Tibial nerve (tissue), 4 donors: ENCODE results near the gene ZNF827. TPM values are rescaled to one million over a fixed set of nuclear protein-coding genes. Genes with fewer than 3 reads are reported as not detected.

ENCODE experiments used
- DNase-seq, 2 donors: peaks; one replicate each; pipeline ENCODE4 v3.0.0-alpha.2; 2019; ENCODE audit warnings: low spot score in 2 of 2
- H3K27ac ChIP-seq, 4 donors: fragments of 200-600 bp; sonication (generic) in 3 of 4; one replicate each; pipeline ENCODE4 v1.5.1; 2017 to 2019; ENCODE audit warnings: mild to moderate bottlenecking in 1 of 4
- H3K27me3 ChIP-seq, 2 donors: fragments of 200-600 bp; sonication (generic) in 1 of 2; one replicate each; pipeline versions ENCODE4 v1.5.1 to v1.6.0; 2017 to 2019
- H3K36me3 ChIP-seq, 3 donors: fragments of 200-600 bp; sonication (generic); one replicate each; pipeline ENCODE4 v1.5.1; 2018 to 2019
- H3K4me1 ChIP-seq, 4 donors: fragments of 200-600 bp; sonication (generic) in 3 of 4; one replicate each; pipeline ENCODE4 v1.5.1; 2017 to 2019
- H3K4me3 ChIP-seq, 4 donors: fragments of 200-600 bp; sonication (generic) in 3 of 4; one replicate each; pipeline ENCODE4 v1.5.1; 2017 to 2019; ENCODE audit warnings: mild to moderate bottlenecking in 1 of 4, moderate library complexity in 1 of 4
- H3K9me3 ChIP-seq, 4 donors: fragments of 200-600 bp; sonication (generic) in 3 of 4; one replicate each; pipeline ENCODE4 v1.5.1; 2017 to 2019
- EP300 ChIP-seq, 2 donors: sonication (generic); formaldehyde crosslinking; IDR thresholded peaks; one replicate each; pipeline ENCODE4 v1.6.1; 2017; ENCODE audit warnings: antibody characterized with exemption in 2 of 2, mild to moderate bottlenecking in 1 of 2
- POLR2A ChIP-seq, 2 donors: fragments of 450-650 bp; IDR thresholded peaks; one replicate each; pipeline ENCODE4 v1.6.1; 2017; ENCODE audit warnings: antibody characterized with exemption in 2 of 2, mild to moderate bottlenecking in 2 of 2, moderate library complexity in 2 of 2
- WGBS, 2 donors: methylation state at CpG; one replicate each; pipeline ENCODE4 v1.1.5; 2018; 5-methylcytosine and 5-hydroxymethylcytosine counted together
- total RNA-seq, 4 donors: library from RNA; depleted of rRNA; stranded (reverse); fragments of >200 nt; gene quantifications; one replicate each; pipeline ENCODE4 v1.1.0, GENCODE V29; 2016
- TF ChIP-seq, protein P1 (sequence below), 5 experiments: fragments of 200-600 bp in 3 of 5; fragments of 450-650 bp in 2 of 5; sonication (generic) in 3 of 5; IDR thresholded peaks; one replicate each; pipeline ENCODE4 v1.5.1; 2016 to 2019; ENCODE audit warnings: antibody characterized with exemption in 5 of 5, mild to moderate bottlenecking in 3 of 5, moderate library complexity in 2 of 5

ZNF827 gene
- total RNA-seq, 4 donors from 2014 or later, result 3.7 to 10.0 (median 6.4) TPM

- no peak overlapping the region for H3K27ac ChIP-seq
- TF ChIP-seq POLR2A (IDR thresholded peaks at IDR 0.05) (no peak), EP300 (IDR thresholded peaks at IDR 0.05) (no peak)
- TF ChIP-seq, protein P1, sequence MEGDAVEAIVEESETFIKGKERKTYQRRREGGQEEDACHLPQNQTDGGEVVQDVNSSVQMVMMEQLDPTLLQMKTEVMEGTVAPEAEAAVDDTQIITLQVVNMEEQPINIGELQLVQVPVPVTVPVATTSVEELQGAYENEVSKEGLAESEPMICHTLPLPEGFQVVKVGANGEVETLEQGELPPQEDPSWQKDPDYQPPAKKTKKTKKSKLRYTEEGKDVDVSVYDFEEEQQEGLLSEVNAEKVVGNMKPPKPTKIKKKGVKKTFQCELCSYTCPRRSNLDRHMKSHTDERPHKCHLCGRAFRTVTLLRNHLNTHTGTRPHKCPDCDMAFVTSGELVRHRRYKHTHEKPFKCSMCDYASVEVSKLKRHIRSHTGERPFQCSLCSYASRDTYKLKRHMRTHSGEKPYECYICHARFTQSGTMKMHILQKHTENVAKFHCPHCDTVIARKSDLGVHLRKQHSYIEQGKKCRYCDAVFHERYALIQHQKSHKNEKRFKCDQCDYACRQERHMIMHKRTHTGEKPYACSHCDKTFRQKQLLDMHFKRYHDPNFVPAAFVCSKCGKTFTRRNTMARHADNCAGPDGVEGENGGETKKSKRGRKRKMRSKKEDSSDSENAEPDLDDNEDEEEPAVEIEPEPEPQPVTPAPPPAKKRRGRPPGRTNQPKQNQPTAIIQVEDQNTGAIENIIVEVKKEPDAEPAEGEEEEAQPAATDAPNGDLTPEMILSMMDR (IDR thresholded peaks at IDR 0.05), result no peak
- no peak overlapping the region for H3K4me3 ChIP-seq
- no peak for DNase-seq
- peaks cover 0 to 1% (median 0%) of the 10 kb centered on the region in 4 donors for H3K9me3 ChIP-seq
- H3K27me3 ChIP-seq, result no peaks in the 10 kb centered on the region
- 68 to 82% methylated on average over 2 of the region's 2 CpGs for WGBS, 2 donors
- H3K36me3 ChIP-seq, result no peaks in the 10 kb centered on the region
- no peaks in the 10 kb centered on the region for H3K4me1 ChIP-seq
Measured at GRCh38 chr4:145951931-145952330, 13.3 kb upstream of the ZNF827 start.

DNA sequence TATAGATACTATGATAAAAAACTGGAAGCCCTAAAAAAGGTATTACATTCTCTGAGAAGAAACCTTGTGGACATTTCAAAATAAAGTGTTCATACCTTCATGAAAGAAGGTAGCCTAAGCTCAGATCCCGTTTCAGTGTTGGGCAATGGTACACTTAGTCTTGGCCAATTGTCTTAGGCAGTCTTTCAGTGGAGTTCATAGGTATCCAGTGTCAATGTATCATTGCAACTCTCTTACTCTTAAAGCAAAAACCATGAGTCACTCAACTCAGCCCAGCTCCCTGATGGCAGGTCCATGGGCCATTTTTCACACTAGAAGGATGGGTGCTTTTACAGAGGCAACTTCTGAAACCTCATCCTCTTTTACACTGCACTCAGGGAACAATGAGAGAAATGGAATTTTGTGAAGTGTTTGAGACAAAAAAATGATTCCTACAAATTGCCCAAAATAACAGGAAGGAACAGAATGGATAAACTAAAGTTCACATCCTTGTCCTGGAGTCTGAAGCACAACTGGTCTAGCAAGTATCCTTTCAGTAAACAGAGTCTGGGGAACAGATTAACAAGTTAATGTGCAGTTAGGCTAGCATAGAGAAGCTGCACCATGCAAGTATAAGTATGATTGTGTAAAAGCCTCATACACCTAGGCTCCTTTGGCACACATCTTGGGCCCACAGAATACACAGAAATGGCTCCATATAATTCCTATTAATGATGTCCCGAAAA lies 7.0 kb upstream of the ZNF827 start:
- no peak overlapping the region for H3K4me3 ChIP-seq
- no peak overlapping the region for H3K27ac ChIP-seq
- H3K27me3 ChIP-seq, result no peaks in the 10 kb centered on the region
- no peaks in the 10 kb centered on the region for H3K9me3 ChIP-seq
- no peaks in the 10 kb centered on the region for H3K4me1 ChIP-seq
- 85 to 86% methylated on average over 2 of the region's 2 CpGs for WGBS, 2 donors
- no peaks in the 10 kb centered on the region for H3K36me3 ChIP-seq
- DNase-seq, result no peak
- no peak for TF ChIP-seq POLR2A (IDR thresholded peaks at IDR 0.05)

- no peak overlapping the region for H3K4me3 ChIP-seq
- WGBS, 2 donors, result 90 to 94% methylated on average over 2 of the region's 2 CpGs
- no peaks in the 10 kb centered on the region for H3K9me3 ChIP-seq
- no peaks in the 10 kb centered on the region for H3K36me3 ChIP-seq
- no peaks in the 10 kb centered on the region for H3K4me1 ChIP-seq
- no peak for DNase-seq
- H3K27ac ChIP-seq, result no peak overlapping the region
- H3K27me3 ChIP-seq, result no peaks in the 10 kb centered on the region
- TF ChIP-seq EP300 (IDR thresholded peaks at IDR 0.05) (no peak), POLR2A (IDR thresholded peaks at IDR 0.05) (no peak)
- TF ChIP-seq, protein P1 (IDR thresholded peaks at IDR 0.05), result no peak
Measured at GRCh38 chr4:145944886-145945285, 6.3 kb upstream of the ZNF827 start.

DNA sequence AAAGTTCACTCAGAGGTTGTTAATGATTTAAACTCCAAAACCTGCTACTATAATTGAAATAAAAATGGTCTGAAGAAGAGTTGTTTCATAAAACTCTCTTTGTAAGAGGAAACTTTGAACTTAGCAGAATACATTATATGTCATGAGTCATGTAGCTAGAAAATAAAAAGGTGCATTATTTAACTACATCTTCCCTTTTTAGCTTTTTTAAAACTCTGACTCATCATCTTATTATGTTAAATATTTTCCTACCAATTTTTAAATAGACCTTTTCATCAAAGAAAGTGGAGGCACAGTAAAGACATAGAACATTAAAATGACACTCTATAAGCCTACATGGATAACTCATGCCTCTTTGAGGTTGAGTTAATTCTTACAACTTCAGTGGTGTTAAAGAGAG lies 1.2 kb upstream of the ZNF827 start:
- no peaks in the 10 kb centered on the region for H3K27me3 ChIP-seq
- TF ChIP-seq EP300 (IDR thresholded peaks at IDR 0.05), result no peak
- TF ChIP-seq POLR2A (IDR thresholded peaks at IDR 0.05), result no peak
- TF ChIP-seq, protein P1 (IDR thresholded peaks at IDR 0.05), result no peak
- H3K9me3 ChIP-seq, result no peaks in the 10 kb centered on the region
- H3K4me3 ChIP-seq, result no peak overlapping the region
- H3K4me1 ChIP-seq, result peaks cover 0 to 8% (median 4%) of the 10 kb centered on the region in 4 donors
- DNase-seq, result no peak
- H3K27ac ChIP-seq, result no peak overlapping the region
- no peaks in the 10 kb centered on the region for H3K36me3 ChIP-seq

DNA sequence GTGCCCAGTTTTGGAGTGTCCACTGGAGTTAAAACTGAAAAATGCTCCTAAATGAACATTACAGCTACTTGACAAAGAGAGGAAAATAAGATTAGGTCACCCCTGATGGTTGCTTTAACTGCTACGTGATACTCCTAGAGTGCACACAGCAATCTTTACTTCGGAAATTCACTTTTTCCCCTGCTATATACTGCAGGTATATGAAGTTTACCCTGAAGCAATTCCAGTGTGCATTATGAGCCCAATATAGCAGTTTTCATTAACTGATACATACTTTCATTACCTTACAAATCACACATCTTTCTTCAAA lies 773 bp upstream of the ZNF827 start:
- H3K4me1 ChIP-seq, result peaks cover 0 to 8% (median 4%) of the 10 kb centered on the region in 4 donors
- no peaks in the 10 kb centered on the region for H3K27me3 ChIP-seq
- WGBS, 2 donors, result 64 to 79% methylated on average over 2 of the region's 2 CpGs
- no peaks in the 10 kb centered on the region for H3K36me3 ChIP-seq
- no peak overlapping the region for H3K27ac ChIP-seq
- H3K4me3 ChIP-seq, result no peak overlapping the region
- DNase-seq, result no peak
- H3K9me3 ChIP-seq, result no peaks in the 10 kb centered on the region
- TF ChIP-seq POLR2A (IDR thresholded peaks at IDR 0.05) (no peak), EP300 (IDR thresholded peaks at IDR 0.05) (no peak)
- TF ChIP-seq, protein P1 (IDR thresholded peaks at IDR 0.05), result no peak
